K562 (cell line): ENCODE results near the gene ITPRIPL1.

Experiments
- ASH1L ChIP-seq: fragments of 450-650 bp; IDR thresholded peaks from 2 replicates; pipeline ENCODE4 v1.6.1; 2018; ENCODE audit warnings: borderline replicate concordance, mild to moderate bottlenecking, low read depth; ENCODE audit not compliant: partially characterized antibody
- DNMT1 ChIP-seq: fragments of 450-650 bp; IDR thresholded peaks from 2 replicates; pipeline ENCODE4 v1.6.1; 2016; ENCODE audit warnings: antibody characterized with exemption, mild to moderate bottlenecking
- MAFG ChIP-seq: fragments of 450-650 bp; conservative IDR thresholded peaks from 2 replicates; pipeline ENCODE4 v1.6.1; 2016; ENCODE audit warnings: missing genetic modification characterization, missing compliant biosample characterization
- NCOA2 ChIP-seq, 2 experiments: fragments of 450-650 bp; IDR thresholded peaks; 2 replicates each; pipeline ENCODE4 v1.6.1; 2018; ENCODE audit warnings: mild to moderate bottlenecking in 2 of 2, moderate library complexity in 1 of 2; ENCODE audit not compliant: partially characterized antibody in 2 of 2
- NFYB ChIP-seq: IDR thresholded peaks from 2 replicates; pipeline ENCODE4 v1.6.1; 2011; ENCODE audit warnings: mild to moderate bottlenecking, moderate library complexity; ENCODE audit not compliant: insufficient read length; ENCODE audit errors: extremely low read depth
- RFX5 ChIP-seq: IDR thresholded peaks from 2 replicates; pipeline ENCODE4 v1.6.1; 2011; ENCODE audit warnings: low read depth, mild to moderate bottlenecking, improper control_type of control experiment, low read length
- SP1 ChIP-seq: sonication (generic); formaldehyde crosslinking; IDR thresholded peaks from 2 replicates; pipeline ENCODE4 v1.8.1; 2022; ENCODE audit warnings: mild to moderate bottlenecking, missing genetic modification reagents
- TAF1 ChIP-seq: IDR thresholded peaks from 2 replicates; pipeline ENCODE4 v1.6.1; 2011; ENCODE audit warnings: mild to moderate bottlenecking, low read length, moderate library complexity; ENCODE audit not compliant: insufficient read depth, control insufficient read depth, severe bottlenecking; ENCODE audit errors: extremely low read depth
- ZBTB1 ChIP-seq: sonication (generic); formaldehyde crosslinking; IDR thresholded peaks from 2 replicates; pipeline ENCODE4 v1.8.1; 2023; ENCODE audit warnings: missing genetic modification reagents, low read depth, mild to moderate bottlenecking, borderline replicate concordance
- ZFX ChIP-seq: sonication (generic); formaldehyde crosslinking; IDR thresholded peaks from 2 replicates; pipeline ENCODE4 v1.8.0; 2022; ENCODE audit warnings: mild to moderate bottlenecking, missing genetic modification reagents, moderate library complexity
- TF ChIP-seq, protein P1 (sequence below): fragments of 250-450 bp; sonication (Bioruptor Pico); IDR thresholded peaks from 2 replicates; pipeline ENCODE4 v1.8.0; 2021; ENCODE audit warnings: borderline replicate concordance, mild to moderate bottlenecking, moderate library complexity; ENCODE audit not compliant: poor library complexity, severe bottlenecking
- TF ChIP-seq, protein P2 (sequence below): conservative IDR thresholded peaks from 2 replicates; pipeline ENCODE4 v1.6.1; 2011; ENCODE audit warnings: low read depth, mild to moderate bottlenecking, low read length; ENCODE audit not compliant: control insufficient read depth
- TF ChIP-seq, protein P3 (sequence below): sonication (generic); formaldehyde crosslinking; IDR thresholded peaks from 2 replicates; pipeline ENCODE4 v1.9.0; 2022; ENCODE audit warnings: mild to moderate bottlenecking, missing genetic modification reagents

DNA sequence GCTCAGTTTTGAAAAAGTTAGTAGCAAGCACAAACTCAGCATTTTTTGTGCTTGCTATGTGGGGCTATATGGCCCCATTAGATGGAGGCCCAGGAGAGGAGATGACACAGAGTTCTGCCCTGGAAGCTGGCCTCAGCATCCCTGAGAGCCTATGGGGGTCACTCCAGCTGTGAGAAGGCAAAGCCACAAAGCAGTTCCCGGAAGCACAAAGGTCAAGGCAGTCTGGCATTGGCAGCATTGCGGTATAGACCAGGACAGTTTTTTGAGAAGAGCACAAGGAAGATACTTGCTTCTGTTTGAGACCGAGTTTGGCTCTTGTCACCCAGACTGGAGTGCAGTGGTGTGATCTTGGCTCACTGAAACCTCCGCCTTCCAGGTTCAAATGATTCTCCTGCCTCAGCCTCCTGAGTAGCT lies 7.5 kb upstream of the ITPRIPL1 start:
- no peak for TF ChIP-seq NCOA2 (IDR thresholded peaks at IDR 0.05; ENCODE audit: partially characterized antibody in 2 of 2)
- no peak for TF ChIP-seq ZBTB1 (CRISPR knock-in tag)
- no peak for TF ChIP-seq DNMT1
- TF ChIP-seq, protein P1, sequence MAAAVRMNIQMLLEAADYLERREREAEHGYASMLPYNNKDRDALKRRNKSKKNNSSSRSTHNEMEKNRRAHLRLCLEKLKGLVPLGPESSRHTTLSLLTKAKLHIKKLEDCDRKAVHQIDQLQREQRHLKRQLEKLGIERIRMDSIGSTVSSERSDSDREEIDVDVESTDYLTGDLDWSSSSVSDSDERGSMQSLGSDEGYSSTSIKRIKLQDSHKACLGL (CRISPR knock-in tag) = no peak
- TF ChIP-seq, protein P2, sequence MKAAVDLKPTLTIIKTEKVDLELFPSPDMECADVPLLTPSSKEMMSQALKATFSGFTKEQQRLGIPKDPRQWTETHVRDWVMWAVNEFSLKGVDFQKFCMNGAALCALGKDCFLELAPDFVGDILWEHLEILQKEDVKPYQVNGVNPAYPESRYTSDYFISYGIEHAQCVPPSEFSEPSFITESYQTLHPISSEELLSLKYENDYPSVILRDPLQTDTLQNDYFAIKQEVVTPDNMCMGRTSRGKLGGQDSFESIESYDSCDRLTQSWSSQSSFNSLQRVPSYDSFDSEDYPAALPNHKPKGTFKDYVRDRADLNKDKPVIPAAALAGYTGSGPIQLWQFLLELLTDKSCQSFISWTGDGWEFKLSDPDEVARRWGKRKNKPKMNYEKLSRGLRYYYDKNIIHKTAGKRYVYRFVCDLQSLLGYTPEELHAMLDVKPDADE = no peak
- TF ChIP-seq ZFX (CRISPR knock-in tag) = no peak
- TF ChIP-seq NFYB = no peak
- no peak for TF ChIP-seq MAFG (tag)
- no peak for TF ChIP-seq RFX5
- TF ChIP-seq TAF1 = no peak
- TF ChIP-seq, protein P3, sequence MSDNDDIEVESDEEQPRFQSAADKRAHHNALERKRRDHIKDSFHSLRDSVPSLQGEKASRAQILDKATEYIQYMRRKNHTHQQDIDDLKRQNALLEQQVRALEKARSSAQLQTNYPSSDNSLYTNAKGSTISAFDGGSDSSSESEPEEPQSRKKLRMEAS (CRISPR knock-in tag) = no peak
- TF ChIP-seq ASH1L = no peak
- no peak for TF ChIP-seq SP1
